ENCODE data around the gene DAGLB.

DNA sequence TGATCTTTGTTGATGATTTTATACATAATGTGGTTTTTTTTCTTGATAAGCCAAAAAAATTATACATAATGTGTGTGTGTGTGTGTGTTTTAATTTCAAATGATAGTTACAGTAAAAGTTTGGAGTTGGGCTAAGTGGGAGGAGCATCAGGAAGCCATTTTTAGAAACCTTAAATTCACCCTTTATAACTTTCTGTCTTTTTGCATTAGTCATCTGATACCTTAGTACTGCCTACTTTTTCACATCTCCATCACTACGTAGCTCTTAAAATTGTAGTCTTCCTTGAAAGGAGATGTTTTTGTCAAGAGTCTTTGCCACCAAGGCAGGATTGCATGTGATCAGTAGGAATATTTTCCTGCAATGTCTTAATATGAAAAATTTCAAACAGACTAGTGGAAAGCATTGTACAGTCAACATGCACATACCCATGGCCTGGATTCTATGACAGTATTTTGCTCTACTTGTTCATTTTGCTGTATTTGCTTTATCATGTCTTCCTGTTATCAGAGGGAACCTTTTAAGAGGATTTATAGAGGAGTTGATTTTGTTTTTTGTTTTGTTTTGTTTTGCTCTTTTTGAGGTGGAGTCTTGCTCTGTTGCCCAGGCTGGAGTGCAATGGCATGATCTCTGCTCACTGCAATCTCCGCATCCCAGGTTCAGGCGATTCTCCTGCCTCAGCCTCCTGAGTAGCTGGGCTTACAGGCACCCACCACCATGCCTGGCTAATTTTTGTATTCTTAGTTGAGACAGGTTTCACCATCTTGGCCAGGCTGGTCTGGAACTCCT is 67.3 kb downstream of the DAGLB start:
- TF ChIP-seq ZNF274 (IDR thresholded peaks at IDR 0.05; ENCODE audit: low read depth, low read length) (no peak), SUZ12 (IDR thresholded peaks at IDR 0.05; ENCODE audit: extremely low read depth, insufficient read depth, insufficient read length) (no peak), YY1 (IDR thresholded peaks at IDR 0.05; ENCODE audit: insufficient read depth, insufficient read length) (no peak)
